DOHH2 (cell line): Measurements from ENCODE around the gene JAML.

Experiments used
- H3F3A ChIP-seq: fragments of 200-600 bp; sonication (generic), shearing (Covaris generic); 2 replicates; pipeline ENCODE4 v1.6.0; 2016; ENCODE audit warnings: antibody characterized with exemption, mild to moderate bottlenecking; ENCODE audit not compliant: control insufficient read depth, insufficient read depth
- H3K27ac ChIP-seq: fragments of 200-600 bp; sonication (generic); 2 replicates; pipeline ENCODE4 v1.5.1; 2014; ENCODE audit warnings: low read depth, mild to moderate bottlenecking, low read length, moderate library complexity
- H3K27me3 ChIP-seq: fragments of 200-600 bp; sonication (generic); 2 replicates; pipeline ENCODE4 v1.6.1; 2014; ENCODE audit warnings: mild to moderate bottlenecking, low read length, mixed read lengths; ENCODE audit not compliant: control insufficient read depth
- H3K36me3 ChIP-seq: fragments of 200-600 bp; sonication (generic); 2 replicates; pipeline ENCODE4 v1.6.1; 2014; ENCODE audit warnings: mild to moderate bottlenecking, low read length, moderate library complexity, mixed read lengths; ENCODE audit not compliant: control insufficient read depth
- H3K4me1 ChIP-seq: fragments of 200-600 bp; sonication (generic); 2 replicates; pipeline ENCODE4 v1.6.1; 2014; ENCODE audit warnings: mild to moderate bottlenecking, low read length, mixed read lengths; ENCODE audit not compliant: control insufficient read depth
- H3K4me2 ChIP-seq: fragments of 200-600 bp; sonication (generic); 2 replicates; pipeline ENCODE4 v1.6.0; 2014; ENCODE audit warnings: mild to moderate bottlenecking, low read length, moderate library complexity
- H3K4me3 ChIP-seq: fragments of 200-600 bp; sonication (generic); 2 replicates; pipeline ENCODE4 v1.5.1; 2014; ENCODE audit warnings: mild to moderate bottlenecking, low read length, mixed read lengths
- H3K79me2 ChIP-seq: fragments of 200-600 bp; sonication (generic); 2 replicates; pipeline ENCODE4 v1.6.1; 2014; ENCODE audit warnings: mild to moderate bottlenecking, low read length, mixed read lengths; ENCODE audit not compliant: control insufficient read depth
- H3K9me2 ChIP-seq: fragments of 200-600 bp; sonication (generic); replicated peaks from 2 replicates; pipeline ENCODE4 v1.6.1; 2014; ENCODE audit warnings: mild to moderate bottlenecking, low read length, mixed read lengths; ENCODE audit not compliant: control insufficient read depth
- H3K9me3 ChIP-seq: fragments of 200-600 bp; sonication (generic); 2 replicates; pipeline ENCODE4 v1.6.1; 2014; ENCODE audit warnings: antibody characterized with exemption, low read length, mixed read lengths; ENCODE audit not compliant: control insufficient read depth, insufficient read depth
- H4K20me1 ChIP-seq: fragments of 200-600 bp; sonication (generic); 2 replicates; pipeline ENCODE4 v1.6.0; 2014; ENCODE audit warnings: low read depth, mild to moderate bottlenecking, antibody characterized with exemption, low read length, moderate library complexity; ENCODE audit not compliant: control insufficient read depth, insufficient read depth
- CTCF ChIP-seq: fragments of 200-600 bp; sonication (generic); IDR thresholded peaks from one replicate; pipeline ENCODE4 v1.5.1; 2014; ENCODE audit warnings: antibody characterized with exemption, mild to moderate bottlenecking, low read depth, low read length; ENCODE audit not compliant: poor library complexity, severe bottlenecking
- EZH2phosphoT487 ChIP-seq: fragments of 200-600 bp; sonication (generic); IDR thresholded peaks from 2 replicates; pipeline ENCODE4 v1.6.1; 2017; ENCODE audit warnings: borderline replicate concordance, mild to moderate bottlenecking, antibody characterized with exemption, low read length, moderate library complexity, mixed read lengths

The JAML gene

GRCh38 chr11:118215765-118216164 is 9.0 kb downstream of the JAML start:
- H3K27me3 ChIP-seq = no peaks in the 10 kb centered on the region
- H3K9me3 ChIP-seq = no peaks in the 10 kb centered on the region
- peak overlapping the region; percentile 6; the same call in 1 of the 2 replicates for H3K27ac ChIP-seq

GRCh38 chr11:118215262-118215661 is 9.5 kb downstream of the JAML start:
- no peaks in the 10 kb centered on the region for H3K36me3 ChIP-seq
- peaks cover 53% of the 10 kb centered on the region for H3K4me1 ChIP-seq
- peak overlapping the region; percentile 6; the same call in 1 of the 2 replicates for H3K27ac ChIP-seq
- H3K4me3 ChIP-seq = peak overlapping the region; percentile 43
- H3K9me2 ChIP-seq = no peaks in the 10 kb centered on the region
- H3K79me2 ChIP-seq = no peaks in the 10 kb centered on the region
- TF ChIP-seq EZH2phosphoT487 = no peak
- TF ChIP-seq CTCF = no peak
- no peaks in the 10 kb centered on the region for H4K20me1 ChIP-seq
- no peaks in the 10 kb centered on the region for H3K27me3 ChIP-seq
- 0 out of 2 replicates have a peak, but pooled peaks cover 2% of the 10 kb centered on the region for H3F3A ChIP-seq
- no peaks in the 10 kb centered on the region for H3K9me3 ChIP-seq
- peak overlapping the region; percentile 65 for H3K4me2 ChIP-seq

More at GRCh38 chr11:118215765-118216164, 9.0 kb downstream of the JAML start:
- H3K36me3 ChIP-seq = no peaks in the 10 kb centered on the region
- 0 out of 2 replicates have a peak, but pooled peaks cover 2% of the 10 kb centered on the region for H3F3A ChIP-seq
- TF ChIP-seq CTCF (no peak), EZH2phosphoT487 (no peak)
- H3K4me1 ChIP-seq = peaks cover 53% of the 10 kb centered on the region
- no peak overlapping the region; the same call in 1 of the 2 replicates for H3K4me3 ChIP-seq
- H4K20me1 ChIP-seq = no peaks in the 10 kb centered on the region
- H3K9me2 ChIP-seq = no peaks in the 10 kb centered on the region
- H3K79me2 ChIP-seq = no peaks in the 10 kb centered on the region
- H3K4me2 ChIP-seq = peak overlapping the region; percentile 65

- no peaks in the 10 kb centered on the region for H3K9me3 ChIP-seq
- TF ChIP-seq CTCF (no peak), EZH2phosphoT487 (no peak)
- peak overlapping the region; percentile 32 for H3K27ac ChIP-seq
- peaks cover 53% of the 10 kb centered on the region for H3K4me1 ChIP-seq
- H4K20me1 ChIP-seq = no peaks in the 10 kb centered on the region
- no peaks in the 10 kb centered on the region for H3K79me2 ChIP-seq
- H3K4me2 ChIP-seq = peak overlapping the region; percentile 65
- H3K4me3 ChIP-seq = peak overlapping the region; percentile 43
- no peaks in the 10 kb centered on the region for H3K27me3 ChIP-seq
- no peaks in the 10 kb centered on the region for H3K36me3 ChIP-seq
- 0 out of 2 replicates have a peak, but pooled peaks cover 2% of the 10 kb centered on the region for H3F3A ChIP-seq
- H3K9me2 ChIP-seq = no peaks in the 10 kb centered on the region
Measured at GRCh38 chr11:118214210-118214914, 10.4 kb downstream of the JAML start.
